Neural progenitor cell (in vitro differentiated cells): ENCODE measurements around the gene TAS2R60. TPM values are rescaled to one million over a fixed set of nuclear protein-coding genes. Genes with fewer than 3 reads are reported as not detected.
"Not testable (repeated sequence)": the region's sequence is repeated elsewhere in the genome, so short reads cannot be mapped to it uniquely, and the experiment has no call there.

Experiments
- DNase-seq: peaks from one replicate; pipeline ENCODE4 v3.0.0-alpha.2; 2016; ENCODE audit warnings: low spot score
- H2AFZ ChIP-seq: fragments of 200-600 bp; sonication (generic); replicated peaks from 2 replicates; pipeline ENCODE4 v1.6.1; 2016; ENCODE audit warnings: antibody characterized with exemption
- H3F3A ChIP-seq: fragments of 200-600 bp; sonication (generic); 2 replicates; pipeline ENCODE4 v1.6.1; 2016; ENCODE audit warnings: antibody characterized with exemption, low read depth
- H3K27ac ChIP-seq: fragments of 200-600 bp; sonication (generic); 2 replicates; pipeline ENCODE4 v1.5.1; 2016; ENCODE audit warnings: mild to moderate bottlenecking
- H3K27me3 ChIP-seq: fragments of 200-600 bp; sonication (generic); 2 replicates; pipeline ENCODE4 v1.6.1; 2016; ENCODE audit warnings: mild to moderate bottlenecking, moderate library complexity
- H3K36me3 ChIP-seq: fragments of 200-600 bp; sonication (generic); 2 replicates; pipeline ENCODE4 v1.5.1; 2016
- H3K4me1 ChIP-seq: fragments of 200-600 bp; sonication (generic); 2 replicates; pipeline ENCODE4 v1.6.1; 2016; ENCODE audit warnings: mixed run types
- H3K4me2 ChIP-seq: fragments of 200-600 bp; sonication (generic); 2 replicates; pipeline ENCODE4 v1.6.1; 2016
- H3K4me3 ChIP-seq: fragments of 200-600 bp; sonication (generic); 2 replicates; pipeline ENCODE4 v1.5.1; 2016
- H3K79me2 ChIP-seq: fragments of 200-600 bp; sonication (generic); 2 replicates; pipeline ENCODE4 v1.6.1; 2016; ENCODE audit warnings: low read depth
- H3K9ac ChIP-seq: fragments of 200-600 bp; sonication (generic); 2 replicates; pipeline ENCODE4 v1.6.1; 2016
- H3K9me3 ChIP-seq: fragments of 200-600 bp; sonication (generic); 2 replicates; pipeline ENCODE4 v1.5.1; 2016; ENCODE audit warnings: low read depth
- H4K20me1 ChIP-seq: fragments of 200-600 bp; sonication (generic); 2 replicates; pipeline ENCODE4 v1.6.1; 2016; ENCODE audit warnings: low read depth
- H3K27ac Mint-ChIP-seq: 3 replicates; pipeline ENCODE4 v1.8.0; 2021; ENCODE audit warnings: mixed read lengths
- H3K27me3 Mint-ChIP-seq: 2 replicates; pipeline ENCODE4 v1.8.0; 2022; ENCODE audit warnings: low read depth, mild to moderate bottlenecking, inconsistent platforms, moderate library complexity, mixed read lengths; ENCODE audit not compliant: insufficient read depth
- H3K36me3 Mint-ChIP-seq: 3 replicates; pipeline ENCODE4 v1.8.0; 2021; ENCODE audit warnings: mixed read lengths
- H3K4me1 Mint-ChIP-seq: 3 replicates; pipeline ENCODE4 v1.8.0; 2021; ENCODE audit warnings: mixed read lengths
- H3K4me3 Mint-ChIP-seq: 3 replicates; pipeline ENCODE4 v1.8.0; 2021; ENCODE audit warnings: mild to moderate bottlenecking, moderate library complexity, mixed read lengths
- H3K9me3 Mint-ChIP-seq: 3 replicates; pipeline ENCODE4 v1.8.0; 2020; ENCODE audit warnings: mixed read lengths
- CTCF ChIP-seq: fragments of 200-600 bp; sonication (generic); IDR thresholded peaks from 2 replicates; pipeline ENCODE4 v1.5.1; 2017; ENCODE audit warnings: antibody characterized with exemption, mild to moderate bottlenecking
- EZH2 ChIP-seq: fragments of 200-600 bp; sonication (generic); IDR thresholded peaks from 2 replicates; pipeline ENCODE4 v1.6.1; 2017; ENCODE audit warnings: antibody characterized with exemption, mild to moderate bottlenecking, moderate library complexity
- EZH2phosphoT487 ChIP-seq: fragments of 200-600 bp; sonication (generic); IDR thresholded peaks from 2 replicates; pipeline ENCODE4 v1.6.1; 2017; ENCODE audit warnings: antibody characterized with exemption
- total RNA-seq: library from RNA; depleted of rRNA; stranded (reverse); fragments of >200 nt; gene quantifications from 2 replicates; pipeline ENCODE4 v1.2.3, GENCODE V29; 2015; ENCODE audit warnings: low replicate concordance

Gene TAS2R60
- total RNA-seq, 1 donor from 2014 or later, result not detected

GRCh38 chr7:143413123-143413522 lies 30.1 kb upstream of the TAS2R60 start:
- no peak for DNase-seq
- peaks cover 5% of the 10 kb centered on the region for H3K27me3 ChIP-seq
- no peak overlapping the region for H2AFZ ChIP-seq
- H3K36me3 ChIP-seq, result no peaks in the 10 kb centered on the region
- no peak overlapping the region for H3K9ac ChIP-seq
- no peak overlapping the region for H3K4me2 ChIP-seq
- Mint-ChIP-seq H3K36me3 (no peaks in the 10 kb centered on the region), H3K27me3 (peaks cover 9% of the 10 kb centered on the region), H3K9me3 (peaks cover 6% of the 10 kb centered on the region), H3K27ac (no peak overlapping the region), H3K4me1 (peaks cover 23% of the 10 kb centered on the region), H3K4me3 (no peak overlapping the region)
- no peak for TF ChIP-seq CTCF
- no peak for TF ChIP-seq EZH2phosphoT487
- TF ChIP-seq EZH2, result no peak
- no peak overlapping the region for H3K4me3 ChIP-seq
- no peaks in the 10 kb centered on the region for H3K79me2 ChIP-seq
- H4K20me1 ChIP-seq, result no peaks in the 10 kb centered on the region
- peaks cover 2% of the 10 kb centered on the region for H3F3A ChIP-seq
- no peak overlapping the region for H3K27ac ChIP-seq
- H3K9me3 ChIP-seq, result no peaks in the 10 kb centered on the region
- peaks cover 16% of the 10 kb centered on the region for H3K4me1 ChIP-seq

GRCh38 chr7:143415209-143415608 lies 28.0 kb upstream of the TAS2R60 start:
- H3K36me3 ChIP-seq, H3K4me3 Mint-ChIP-seq, H3K9ac ChIP-seq, H3K9me3 Mint-ChIP-seq, H3K27ac ChIP-seq, H3K4me1 ChIP-seq, H3K4me2 ChIP-seq, H3K36me3 Mint-ChIP-seq, H3K4me1 Mint-ChIP-seq, H2AFZ ChIP-seq, DNase-seq, H3F3A ChIP-seq, H3K27me3 ChIP-seq, H3K9me3 ChIP-seq, H4K20me1 ChIP-seq, H3K4me3 ChIP-seq, H3K79me2 ChIP-seq, H3K27me3 Mint-ChIP-seq, H3K27ac Mint-ChIP-seq: not testable (repeated sequence)

GRCh38 chr7:143415742-143416397 lies 27.4 kb upstream of the TAS2R60 start:
- Histone ChIP-seq H3K4me3 (no peak overlapping the region), H3K9ac (no peak overlapping the region), H2AFZ (no peak overlapping the region), H3K27ac (no peak overlapping the region), H3K9me3 (no peaks in the 10 kb centered on the region), H3K79me2 (no peaks in the 10 kb centered on the region), H4K20me1 (no peaks in the 10 kb centered on the region), H3K36me3 (no peaks in the 10 kb centered on the region), H3F3A (no peaks in the 10 kb centered on the region), H3K4me2 (no peak overlapping the region), H3K4me1 (peaks cover 5% of the 10 kb centered on the region), H3K27me3 (no peaks in the 10 kb centered on the region)
- peaks cover 2% of the 10 kb centered on the region for H3K36me3 Mint-ChIP-seq
- no peak overlapping the region for H3K27ac Mint-ChIP-seq
- H3K4me3 Mint-ChIP-seq, result no peak overlapping the region
- peaks cover 9% of the 10 kb centered on the region for H3K9me3 Mint-ChIP-seq
- DNase-seq, result no peak
- H3K4me1 Mint-ChIP-seq, result peaks cover 4% of the 10 kb centered on the region
- H3K27me3 Mint-ChIP-seq, result peaks cover 4% of the 10 kb centered on the region
- TF ChIP-seq EZH2phosphoT487, result no peak
- no peak for TF ChIP-seq CTCF
- no peak for TF ChIP-seq EZH2

GRCh38 chr7:143416565-143417149 lies 26.6 kb upstream of the TAS2R60 start:
- peak; percentile 51 for DNase-seq
- Histone ChIP-seq H3K9me3 (no peaks in the 10 kb centered on the region), H3K79me2 (no peaks in the 10 kb centered on the region), H3K4me3 (no peak overlapping the region), H3K4me2 (no peak overlapping the region), H3K27me3 (no peaks in the 10 kb centered on the region), H3K27ac (no peak overlapping the region), H3F3A (no peaks in the 10 kb centered on the region), H2AFZ (no peak overlapping the region), H3K4me1 (no peaks in the 10 kb centered on the region), H4K20me1 (no peaks in the 10 kb centered on the region), H3K36me3 (no peaks in the 10 kb centered on the region), H3K9ac (no peak overlapping the region)
- Mint-ChIP-seq H3K4me3 (no peak overlapping the region), H3K27ac (no peak overlapping the region), H3K27me3 (peaks cover 4% of the 10 kb centered on the region), H3K4me1 (no peaks in the 10 kb centered on the region), H3K9me3 (peaks cover 10% of the 10 kb centered on the region), H3K36me3 (peaks cover 2% of the 10 kb centered on the region)
- TF ChIP-seq CTCF (peak; percentile 84), EZH2phosphoT487 (no peak)
